ENCODE results near the gene CCDC194. TPM values are rescaled to one million over a fixed set of nuclear protein-coding genes. Genes with fewer than 3 reads are reported as not detected.

CCDC194 gene
- total and polyA plus RNA-seq, 2 of the 13 experiments (the other 11 are each of a cell fraction or from before 2014, with no cell fraction given), result 0.13 to 0.21 TPM

DNA sequence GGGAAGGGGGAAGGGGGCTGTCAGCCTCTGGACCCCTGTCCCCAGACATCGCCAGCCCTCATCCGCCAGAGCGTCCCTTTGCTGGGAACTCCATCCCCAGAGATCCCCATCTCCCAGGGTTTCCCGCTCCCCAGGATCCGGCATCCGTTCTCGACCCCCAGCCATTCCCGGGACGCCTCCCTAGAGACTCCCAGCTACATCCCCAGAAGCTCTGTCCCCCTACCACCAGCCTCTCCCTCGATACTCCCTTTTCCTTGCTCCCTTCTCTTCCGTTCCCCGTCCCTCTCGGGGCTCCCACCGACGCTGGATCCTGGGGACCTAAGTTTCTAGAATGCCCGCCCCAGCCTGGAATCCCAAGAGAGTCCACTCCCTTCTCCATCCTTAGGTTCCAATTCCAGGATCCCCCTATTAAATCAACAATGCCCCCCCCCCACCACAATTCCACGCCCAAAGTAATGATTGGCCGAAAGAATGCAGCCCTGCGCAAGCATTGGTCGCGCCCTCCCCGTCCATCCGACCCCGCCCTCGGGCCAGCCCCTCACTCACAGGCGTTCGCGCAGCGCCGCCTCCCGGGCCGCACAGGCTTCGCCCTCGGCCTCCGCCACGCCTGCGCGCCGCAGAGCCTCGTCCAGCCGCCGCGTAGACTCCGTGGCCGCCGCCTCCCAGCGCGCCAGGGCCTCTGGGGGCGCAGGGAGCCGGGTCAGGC is 3.2 kb downstream of the CCDC194 start (continued):
- TF ChIP-seq MAZ (IDR thresholded peaks at IDR 0.05; ENCODE audit: borderline replicate concordance, low read depth, low read length), result peak; percentile 86
- TF ChIP-seq MAZ (CRISPR knock-in tag; IDR thresholded peaks at IDR 0.05; ENCODE audit: low read depth), result peak; percentile 66
- no peak for TF ChIP-seq SRSF1 (optimal IDR thresholded peaks at IDR 0.05; ENCODE audit: low read depth, low read length)
- TF ChIP-seq ZNF746 (CRISPR knock-in tag; IDR thresholded peaks at IDR 0.05), result no peak
- TF ChIP-seq ZNF879 (CRISPR knock-in tag; IDR thresholded peaks at IDR 0.05), result no peak
- TF ChIP-seq, protein P1, sequence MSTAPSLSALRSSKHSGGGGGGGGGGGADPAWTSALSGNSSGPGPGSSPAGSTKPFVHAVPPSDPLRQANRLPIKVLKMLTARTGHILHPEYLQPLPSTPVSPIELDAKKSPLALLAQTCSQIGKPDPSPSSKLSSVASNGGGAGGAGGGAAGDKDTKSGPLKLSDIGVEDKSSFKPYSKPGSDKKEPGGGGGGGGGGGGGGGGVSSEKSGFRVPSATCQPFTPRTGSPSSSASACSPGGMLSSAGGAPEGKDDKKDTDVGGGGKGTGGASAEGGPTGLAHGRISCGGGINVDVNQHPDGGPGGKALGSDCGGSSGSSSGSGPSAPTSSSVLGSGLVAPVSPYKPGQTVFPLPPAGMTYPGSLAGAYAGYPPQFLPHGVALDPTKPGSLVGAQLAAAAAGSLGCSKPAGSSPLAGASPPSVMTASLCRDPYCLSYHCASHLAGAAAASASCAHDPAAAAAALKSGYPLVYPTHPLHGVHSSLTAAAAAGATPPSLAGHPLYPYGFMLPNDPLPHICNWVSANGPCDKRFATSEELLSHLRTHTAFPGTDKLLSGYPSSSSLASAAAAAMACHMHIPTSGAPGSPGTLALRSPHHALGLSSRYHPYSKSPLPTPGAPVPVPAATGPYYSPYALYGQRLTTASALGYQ (CRISPR knock-in tag; IDR thresholded peaks at IDR 0.05), result no peak
- peak; percentile 32; the same call in 1 of the 2 replicates for TF ChIP-seq CREM (IDR thresholded peaks at IDR 0.05)
- TF ChIP-seq CREM (CRISPR knock-in tag; IDR thresholded peaks at IDR 0.05), result no peak
- TF ChIP-seq, protein P2, sequence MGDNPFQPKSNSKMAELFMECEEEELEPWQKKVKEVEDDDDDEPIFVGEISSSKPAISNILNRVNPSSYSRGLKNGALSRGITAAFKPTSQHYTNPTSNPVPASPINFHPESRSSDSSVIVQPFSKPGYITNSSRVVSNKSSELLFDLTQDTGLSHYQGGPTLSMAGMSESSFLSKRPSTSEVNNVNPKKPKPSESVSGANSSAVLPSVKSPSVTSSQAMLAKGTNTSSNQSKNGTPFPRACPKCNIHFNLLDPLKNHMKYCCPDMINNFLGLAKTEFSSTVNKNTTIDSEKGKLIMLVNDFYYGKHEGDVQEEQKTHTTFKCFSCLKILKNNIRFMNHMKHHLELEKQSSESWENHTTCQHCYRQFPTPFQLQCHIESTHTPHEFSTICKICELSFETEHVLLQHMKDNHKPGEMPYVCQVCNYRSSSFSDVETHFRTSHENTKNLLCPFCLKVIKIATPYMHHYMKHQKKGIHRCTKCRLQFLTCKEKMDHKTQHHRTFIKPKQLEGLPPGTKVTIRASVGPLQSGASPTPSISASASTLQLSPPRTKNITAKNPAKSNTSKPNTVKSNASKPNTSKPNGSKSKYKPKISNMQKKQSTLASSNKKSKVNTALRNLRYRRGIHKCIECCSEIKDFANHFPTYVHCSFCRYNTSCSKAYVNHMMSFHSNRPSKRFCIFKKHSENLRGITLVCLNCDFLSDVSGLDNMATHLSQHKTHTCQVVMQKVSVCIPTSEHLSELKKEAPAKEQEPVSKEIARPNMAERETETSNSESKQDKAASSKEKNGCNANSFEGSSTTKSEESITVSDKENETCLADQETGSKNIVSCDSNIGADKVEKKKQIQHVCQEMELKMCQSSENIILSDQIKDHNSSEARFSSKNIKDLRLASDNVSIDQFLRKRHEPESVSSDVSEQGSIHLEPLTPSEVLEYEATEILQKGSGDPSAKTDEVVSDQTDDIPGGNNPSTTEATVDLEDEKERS (CRISPR knock-in tag; IDR thresholded peaks at IDR 0.05), result no peak
- TF ChIP-seq, protein P3, sequence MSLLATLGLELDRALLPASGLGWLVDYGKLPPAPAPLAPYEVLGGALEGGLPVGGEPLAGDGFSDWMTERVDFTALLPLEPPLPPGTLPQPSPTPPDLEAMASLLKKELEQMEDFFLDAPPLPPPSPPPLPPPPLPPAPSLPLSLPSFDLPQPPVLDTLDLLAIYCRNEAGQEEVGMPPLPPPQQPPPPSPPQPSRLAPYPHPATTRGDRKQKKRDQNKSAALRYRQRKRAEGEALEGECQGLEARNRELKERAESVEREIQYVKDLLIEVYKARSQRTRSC (CRISPR knock-in tag; IDR thresholded peaks at IDR 0.05; ENCODE audit: low read depth), result no peak
- TF ChIP-seq ZFP62 (CRISPR knock-in tag; IDR thresholded peaks at IDR 0.05), result no peak
- no peak for TF ChIP-seq ZNF713 (CRISPR knock-in tag; IDR thresholded peaks at IDR 0.05)
- no peak for TF ChIP-seq HOXA7 (CRISPR knock-in tag; IDR thresholded peaks at IDR 0.05)
- no peak for TF ChIP-seq KDM1A (CRISPR knock-in tag; IDR thresholded peaks at IDR 0.05)
- no peak for TF ChIP-seq ZNF761 (CRISPR knock-in tag; conservative IDR thresholded peaks at IDR 0.05)
- TF ChIP-seq JDP2 (CRISPR knock-in tag; IDR thresholded peaks at IDR 0.05; ENCODE audit: borderline replicate concordance), result no peak
- no peak for TF ChIP-seq RCOR2 (CRISPR knock-in tag; IDR thresholded peaks at IDR 0.05)
- no peak for TF ChIP-seq ONECUT2 (CRISPR knock-in tag; IDR thresholded peaks at IDR 0.05)
- TF ChIP-seq, protein P4, sequence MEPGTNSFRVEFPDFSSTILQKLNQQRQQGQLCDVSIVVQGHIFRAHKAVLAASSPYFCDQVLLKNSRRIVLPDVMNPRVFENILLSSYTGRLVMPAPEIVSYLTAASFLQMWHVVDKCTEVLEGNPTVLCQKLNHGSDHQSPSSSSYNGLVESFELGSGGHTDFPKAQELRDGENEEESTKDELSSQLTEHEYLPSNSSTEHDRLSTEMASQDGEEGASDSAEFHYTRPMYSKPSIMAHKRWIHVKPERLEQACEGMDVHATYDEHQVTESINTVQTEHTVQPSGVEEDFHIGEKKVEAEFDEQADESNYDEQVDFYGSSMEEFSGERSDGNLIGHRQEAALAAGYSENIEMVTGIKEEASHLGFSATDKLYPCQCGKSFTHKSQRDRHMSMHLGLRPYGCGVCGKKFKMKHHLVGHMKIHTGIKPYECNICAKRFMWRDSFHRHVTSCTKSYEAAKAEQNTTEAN (CRISPR knock-in tag; conservative IDR thresholded peaks at IDR 0.05), result no peak
- TF ChIP-seq BORCS8-MEF2B (CRISPR knock-in tag; IDR thresholded peaks at IDR 0.05), result 0 out of 2 replicates have a peak, but pooled peaks have one; percentile 60
- TF ChIP-seq, protein P5, sequence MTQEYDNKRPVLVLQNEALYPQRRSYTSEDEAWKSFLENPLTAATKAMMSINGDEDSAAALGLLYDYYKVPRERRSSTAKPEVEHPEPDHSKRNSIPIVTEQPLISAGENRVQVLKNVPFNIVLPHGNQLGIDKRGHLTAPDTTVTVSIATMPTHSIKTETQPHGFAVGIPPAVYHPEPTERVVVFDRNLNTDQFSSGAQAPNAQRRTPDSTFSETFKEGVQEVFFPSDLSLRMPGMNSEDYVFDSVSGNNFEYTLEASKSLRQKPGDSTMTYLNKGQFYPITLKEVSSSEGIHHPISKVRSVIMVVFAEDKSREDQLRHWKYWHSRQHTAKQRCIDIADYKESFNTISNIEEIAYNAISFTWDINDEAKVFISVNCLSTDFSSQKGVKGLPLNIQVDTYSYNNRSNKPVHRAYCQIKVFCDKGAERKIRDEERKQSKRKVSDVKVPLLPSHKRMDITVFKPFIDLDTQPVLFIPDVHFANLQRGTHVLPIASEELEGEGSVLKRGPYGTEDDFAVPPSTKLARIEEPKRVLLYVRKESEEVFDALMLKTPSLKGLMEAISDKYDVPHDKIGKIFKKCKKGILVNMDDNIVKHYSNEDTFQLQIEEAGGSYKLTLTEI (CRISPR knock-in tag; conservative IDR thresholded peaks at IDR 0.05), result no peak
- no peak for TF ChIP-seq ZNF383 (CRISPR knock-in tag; IDR thresholded peaks at IDR 0.05; ENCODE audit: borderline replicate concordance)
- no peak for TF ChIP-seq BCL6 (CRISPR knock-in tag; IDR thresholded peaks at IDR 0.05)
